Astrocyte (in vitro differentiated cells and primary cell): ENCODE results near the gene TMEM123.

Source experiments
- EZH2 ChIP-seq: IDR thresholded peaks from 2 replicates; pipeline ENCODE4 v1.6.1; 2012; ENCODE audit warnings: mild to moderate bottlenecking, low read length, inconsistent platforms; ENCODE audit not compliant: insufficient read depth
- TF ChIP-seq, protein P1 (sequence below): IDR thresholded peaks from 2 replicates; pipeline ENCODE4 v1.5.1; 2011; ENCODE audit warnings: low read depth, mild to moderate bottlenecking, inconsistent platforms, low read length, moderate library complexity; ENCODE audit not compliant: insufficient read depth

DNA sequence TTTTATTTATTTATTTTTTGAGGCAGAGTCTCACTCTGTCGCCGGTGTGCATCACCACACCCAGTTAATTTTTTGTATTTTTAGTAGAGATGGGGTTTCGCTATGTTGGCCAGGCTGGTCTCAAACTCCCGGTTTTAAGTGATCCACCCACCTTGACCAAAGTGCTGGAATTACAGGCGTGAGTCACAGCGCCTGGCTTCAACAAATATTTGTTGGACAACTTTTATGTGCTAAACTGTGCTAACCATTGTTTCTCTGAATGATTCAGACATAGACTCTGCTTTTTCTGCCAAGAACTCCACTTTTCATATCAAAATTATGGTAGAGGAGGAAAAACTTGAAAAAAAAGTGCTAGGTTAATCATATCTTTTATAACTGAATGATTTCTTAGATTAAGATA is 41.7 kb upstream of the TMEM123 start:
- TF ChIP-seq, protein P1, sequence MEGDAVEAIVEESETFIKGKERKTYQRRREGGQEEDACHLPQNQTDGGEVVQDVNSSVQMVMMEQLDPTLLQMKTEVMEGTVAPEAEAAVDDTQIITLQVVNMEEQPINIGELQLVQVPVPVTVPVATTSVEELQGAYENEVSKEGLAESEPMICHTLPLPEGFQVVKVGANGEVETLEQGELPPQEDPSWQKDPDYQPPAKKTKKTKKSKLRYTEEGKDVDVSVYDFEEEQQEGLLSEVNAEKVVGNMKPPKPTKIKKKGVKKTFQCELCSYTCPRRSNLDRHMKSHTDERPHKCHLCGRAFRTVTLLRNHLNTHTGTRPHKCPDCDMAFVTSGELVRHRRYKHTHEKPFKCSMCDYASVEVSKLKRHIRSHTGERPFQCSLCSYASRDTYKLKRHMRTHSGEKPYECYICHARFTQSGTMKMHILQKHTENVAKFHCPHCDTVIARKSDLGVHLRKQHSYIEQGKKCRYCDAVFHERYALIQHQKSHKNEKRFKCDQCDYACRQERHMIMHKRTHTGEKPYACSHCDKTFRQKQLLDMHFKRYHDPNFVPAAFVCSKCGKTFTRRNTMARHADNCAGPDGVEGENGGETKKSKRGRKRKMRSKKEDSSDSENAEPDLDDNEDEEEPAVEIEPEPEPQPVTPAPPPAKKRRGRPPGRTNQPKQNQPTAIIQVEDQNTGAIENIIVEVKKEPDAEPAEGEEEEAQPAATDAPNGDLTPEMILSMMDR = no peak
- no peak for TF ChIP-seq EZH2
